Neural cell (in vitro differentiated cells): ENCODE measurements around the gene LYSMD4. TPM values are rescaled to one million over a fixed set of nuclear protein-coding genes. Genes with fewer than 3 reads are reported as not detected.

Source experiments
- H2AFZ ChIP-seq: fragments of 200-600, 300-800 bp; sonication (generic), shearing (Covaris generic); 2 replicates; pipeline ENCODE4 v1.6.0; 2014; ENCODE audit warnings: low read depth, mild to moderate bottlenecking, antibody characterized with exemption, low read length, moderate library complexity
- H3F3A ChIP-seq: fragments of 200-600 bp; shearing (Covaris generic); 2 replicates; pipeline ENCODE4 v1.6.1; 2016; ENCODE audit warnings: mild to moderate bottlenecking, moderate library complexity, mixed read lengths, antibody characterized with exemption, low read length; ENCODE audit not compliant: insufficient read depth, poor library complexity, severe bottlenecking
- H3K27ac ChIP-seq: fragments of 200-600, 300-800 bp; sonication (generic), shearing (Covaris generic); 2 replicates; pipeline ENCODE4 v1.5.1; 2014; ENCODE audit warnings: mild to moderate bottlenecking, low read length, moderate library complexity
- H3K27me3 ChIP-seq: fragments of 300-800, 200-600 bp; sonication (generic), shearing (Covaris generic); 2 replicates; pipeline ENCODE4 v1.6.0; 2014; ENCODE audit warnings: mild to moderate bottlenecking, low read depth, low read length, moderate library complexity; ENCODE audit not compliant: insufficient read depth
- H3K36me3 ChIP-seq: fragments of 300-800, 200-600 bp; sonication (generic), shearing (Covaris generic); 2 replicates; pipeline ENCODE4 v1.5.1; 2014; ENCODE audit warnings: mild to moderate bottlenecking, antibody characterized with exemption, low read length, moderate library complexity; ENCODE audit not compliant: insufficient read depth
- H3K4me2 ChIP-seq: fragments of 300-800, 200-600 bp; sonication (generic), shearing (Covaris generic); 2 replicates; pipeline ENCODE4 v1.6.0; 2014; ENCODE audit warnings: mild to moderate bottlenecking, low read length
- H3K4me3 ChIP-seq: fragments of 300-800, 200-600 bp; sonication (generic), shearing (Covaris generic); 2 replicates; pipeline ENCODE4 v1.5.1; 2014; ENCODE audit warnings: mild to moderate bottlenecking, low read length, moderate library complexity
- H3K79me2 ChIP-seq: fragments of 200-600 bp; shearing (Covaris generic); replicated peaks from 2 replicates; pipeline ENCODE4 v1.6.0; 2014; ENCODE audit warnings: mild to moderate bottlenecking, low read length, moderate library complexity; ENCODE audit not compliant: insufficient read depth
- H3K9ac ChIP-seq: fragments of 300-800, 200-600 bp; sonication (generic), shearing (Covaris generic); 2 replicates; pipeline ENCODE4 v1.6.1; 2016; ENCODE audit warnings: mild to moderate bottlenecking, low read length, mixed read lengths
- H3K9me2 ChIP-seq: fragments of 200-600 bp; shearing (Covaris generic); 2 replicates; pipeline ENCODE4 v1.6.1; 2016; ENCODE audit warnings: mild to moderate bottlenecking, low read length, mixed read lengths; ENCODE audit not compliant: insufficient read depth
- H3K9me3 ChIP-seq: fragments of 200-600, 300-800 bp; sonication (generic), shearing (Covaris generic); 2 replicates; pipeline ENCODE4 v1.6.1; 2016; ENCODE audit warnings: mild to moderate bottlenecking, mixed run types, low read length, moderate library complexity, mixed read lengths
- H4K20me1 ChIP-seq: fragments of 200-600 bp; shearing (Covaris generic); 2 replicates; pipeline ENCODE4 v1.6.1; 2016; ENCODE audit warnings: mild to moderate bottlenecking, mixed run types; ENCODE audit not compliant: insufficient read depth
- CTCF ChIP-seq: fragments of 450-650 bp; IDR thresholded peaks from 2 replicates; pipeline ENCODE4 v1.5.1; 2014; ENCODE audit warnings: antibody characterized with exemption, mild to moderate bottlenecking, moderate library complexity; ENCODE audit not compliant: poor library complexity, severe bottlenecking
- EP300 ChIP-seq: fragments of 450-650 bp; conservative IDR thresholded peaks from 2 replicates; pipeline ENCODE4 v1.6.1; 2014; ENCODE audit warnings: antibody characterized with exemption, mild to moderate bottlenecking, moderate library complexity; ENCODE audit not compliant: poor library complexity, severe bottlenecking
- EZH2 ChIP-seq: fragments of 200-600, 300-800 bp; shearing (Covaris generic), sonication (generic); IDR thresholded peaks from 2 replicates; pipeline ENCODE4 v1.6.1; 2014; ENCODE audit warnings: antibody characterized with exemption, low read length, borderline replicate concordance, mild to moderate bottlenecking; ENCODE audit not compliant: insufficient read depth, poor library complexity, severe bottlenecking
- MXI1 ChIP-seq: fragments of 450-650 bp; conservative IDR thresholded peaks from 2 replicates; pipeline ENCODE4 v1.6.1; 2014; ENCODE audit warnings: antibody characterized with exemption, mild to moderate bottlenecking; ENCODE audit not compliant: poor library complexity, severe bottlenecking
- POLR2AphosphoS5 ChIP-seq: IDR thresholded peaks from 2 replicates; pipeline ENCODE4 v1.6.1; 2012
- RAD21 ChIP-seq: fragments of 450-650 bp; conservative IDR thresholded peaks from 2 replicates; pipeline ENCODE4 v1.6.1; 2014; ENCODE audit warnings: antibody characterized with exemption, mild to moderate bottlenecking, moderate library complexity
- REST ChIP-seq: IDR thresholded peaks from 2 replicates; pipeline ENCODE4 v1.6.1; 2012; ENCODE audit warnings: borderline replicate concordance
- SMC3 ChIP-seq: fragments of 450-650 bp; conservative IDR thresholded peaks from 2 replicates; pipeline ENCODE4 v1.6.1; 2014; ENCODE audit warnings: antibody characterized with exemption, mild to moderate bottlenecking, moderate library complexity; ENCODE audit not compliant: poor library complexity
- TAF1 ChIP-seq: IDR thresholded peaks from 2 replicates; pipeline ENCODE4 v1.6.1; 2012; ENCODE audit warnings: low read depth
- polyA plus RNA-seq: library from polyadenylated mRNA; depleted of rRNA; stranded (reverse); fragments of >200 nt; gene quantifications from 2 replicates; pipeline ENCODE4 v1.2.3, GENCODE V29; 2014

Gene LYSMD4
- polyA plus RNA-seq, 1 donor from 2014 or later, result 57.5 TPM

GRCh38 chr15:99683000-99683670 lies 50.1 kb downstream of the LYSMD4 start:
- Histone ChIP-seq H3K27ac (no peak overlapping the region), H3K36me3 (peaks cover 9% of the 10 kb centered on the region), H3K27me3 (no peaks in the 10 kb centered on the region), H4K20me1 (no peaks in the 10 kb centered on the region), H2AFZ (no peak overlapping the region), H3K4me2 (no peak overlapping the region), H3K4me3 (no peak overlapping the region), H3K9ac (no peak overlapping the region), H3K9me2 (no peaks in the 10 kb centered on the region), H3K79me2 (no peaks in the 10 kb centered on the region), H3K9me3 (no peaks in the 10 kb centered on the region), H3F3A (no peaks in the 10 kb centered on the region)
- TF ChIP-seq CTCF (no peak), POLR2AphosphoS5 (no peak), REST (no peak), TAF1 (no peak), EZH2 (no peak), EP300 (no peak), SMC3 (no peak), MXI1 (no peak), RAD21 (no peak)

GRCh38 chr15:99682455-99682854 lies 50.8 kb downstream of the LYSMD4 start:
- no peaks in the 10 kb centered on the region for H3K9me2 ChIP-seq
- H2AFZ ChIP-seq, result no peak overlapping the region
- TF ChIP-seq CTCF (no peak), EZH2 (no peak), EP300 (no peak)
- peaks cover 9% of the 10 kb centered on the region for H3K36me3 ChIP-seq
- H3K4me2 ChIP-seq, result no peak overlapping the region
- H3F3A ChIP-seq, result no peaks in the 10 kb centered on the region
- no peaks in the 10 kb centered on the region for H3K27me3 ChIP-seq
- no peak overlapping the region for H3K9ac ChIP-seq
- H3K9me3 ChIP-seq, result no peaks in the 10 kb centered on the region
- no peaks in the 10 kb centered on the region for H4K20me1 ChIP-seq
- H3K79me2 ChIP-seq, result no peaks in the 10 kb centered on the region
- no peak overlapping the region for H3K27ac ChIP-seq
- no peak overlapping the region for H3K4me3 ChIP-seq
